ENCODE results near the gene CAMTA1.

Gene CAMTA1

GRCh38 chr1:6971699-6972098 is 186.4 kb downstream of the CAMTA1 start:
- no peak for TF ChIP-seq CTCF (IDR thresholded peaks at IDR 0.05; ENCODE audit: insufficient read depth, low read depth, low read length, missing control alignments)

GRCh38 chr1:6972399-6972798 is 187.1 kb downstream of the CAMTA1 start:
- no peak for DNase-seq (ENCODE audit: low read depth)
- TF ChIP-seq CTCF (IDR thresholded peaks at IDR 0.05; ENCODE audit: insufficient read depth, low read depth, low read length, missing control alignments) = no peak
- no peak overlapping the region for H3K4me3 ChIP-seq (ENCODE audit: low read depth, low read length)

More at GRCh38 chr1:6971699-6972098, 186.4 kb downstream of the CAMTA1 start:
- H3K4me3 ChIP-seq (ENCODE audit: low read depth, low read length) = no peak overlapping the region
- no peak for DNase-seq (ENCODE audit: low read depth)

- TF ChIP-seq CTCF (IDR thresholded peaks at IDR 0.05; ENCODE audit: insufficient read depth, low read depth, low read length, missing control alignments) = no peak
- H3K4me3 ChIP-seq (ENCODE audit: low read depth, low read length) = no peak overlapping the region
- DNase-seq (ENCODE audit: low read depth) = no peak
These were observed 190.2 kb downstream of the CAMTA1 start for GRCh38 chr1:6975331-6976043.

GRCh38 chr1:6976044-6976375 is 190.8 kb downstream of the CAMTA1 start:
- H3K4me3 ChIP-seq (ENCODE audit: low read depth, low read length) = no peak overlapping the region
- TF ChIP-seq CTCF (IDR thresholded peaks at IDR 0.05; ENCODE audit: insufficient read depth, low read depth, low read length, missing control alignments) = no peak
- DNase-seq (ENCODE audit: low read depth) = no peak

- TF ChIP-seq CTCF (IDR thresholded peaks at IDR 0.05; ENCODE audit: insufficient read depth, low read depth, low read length, missing control alignments) = no peak
- no peak for DNase-seq (ENCODE audit: low read depth)
- H3K4me3 ChIP-seq (ENCODE audit: low read depth, low read length) = no peak overlapping the region
These were observed 193.9 kb downstream of the CAMTA1 start for GRCh38 chr1:6979003-6979613.

- DNase-seq (ENCODE audit: low read depth) = no peak
- no peak for TF ChIP-seq CTCF (IDR thresholded peaks at IDR 0.05; ENCODE audit: insufficient read depth, low read depth, low read length, missing control alignments)
- no peak overlapping the region for H3K4me3 ChIP-seq (ENCODE audit: low read depth, low read length)
These were observed 196.3 kb downstream of the CAMTA1 start for GRCh38 chr1:6981595-6981994.

GRCh38 chr1:6982443-6982842 is 197.2 kb downstream of the CAMTA1 start:
- TF ChIP-seq CTCF (IDR thresholded peaks at IDR 0.05; ENCODE audit: insufficient read depth, low read depth, low read length, missing control alignments) = no peak
- DNase-seq (ENCODE audit: low read depth) = no peak
- H3K4me3 ChIP-seq (ENCODE audit: low read depth, low read length) = no peak overlapping the region

Data from GM12865 (cell line).